Measurements from ENCODE around the gene EPOP.

DNA sequence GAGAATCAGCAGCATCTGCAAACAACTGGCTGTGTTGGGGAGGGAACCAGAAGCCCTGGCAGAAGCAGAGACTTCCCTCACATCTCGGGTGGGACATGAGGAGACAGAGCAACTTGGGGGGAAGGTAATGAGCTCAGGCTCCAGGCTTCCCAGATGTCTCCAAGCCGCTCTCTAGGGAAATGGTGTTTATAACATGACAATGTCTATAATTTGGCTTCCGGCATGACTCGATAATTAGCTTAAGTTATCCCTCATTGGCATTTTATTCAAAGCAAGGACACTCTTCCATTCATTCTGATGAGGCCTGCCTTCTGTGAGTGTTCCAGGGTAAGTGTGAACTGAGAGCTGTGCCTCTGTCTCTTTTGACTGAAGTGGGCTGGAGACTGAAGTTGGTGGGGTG is 15.6 kb upstream of the EPOP start:
- TF ChIP-seq, protein P1, sequence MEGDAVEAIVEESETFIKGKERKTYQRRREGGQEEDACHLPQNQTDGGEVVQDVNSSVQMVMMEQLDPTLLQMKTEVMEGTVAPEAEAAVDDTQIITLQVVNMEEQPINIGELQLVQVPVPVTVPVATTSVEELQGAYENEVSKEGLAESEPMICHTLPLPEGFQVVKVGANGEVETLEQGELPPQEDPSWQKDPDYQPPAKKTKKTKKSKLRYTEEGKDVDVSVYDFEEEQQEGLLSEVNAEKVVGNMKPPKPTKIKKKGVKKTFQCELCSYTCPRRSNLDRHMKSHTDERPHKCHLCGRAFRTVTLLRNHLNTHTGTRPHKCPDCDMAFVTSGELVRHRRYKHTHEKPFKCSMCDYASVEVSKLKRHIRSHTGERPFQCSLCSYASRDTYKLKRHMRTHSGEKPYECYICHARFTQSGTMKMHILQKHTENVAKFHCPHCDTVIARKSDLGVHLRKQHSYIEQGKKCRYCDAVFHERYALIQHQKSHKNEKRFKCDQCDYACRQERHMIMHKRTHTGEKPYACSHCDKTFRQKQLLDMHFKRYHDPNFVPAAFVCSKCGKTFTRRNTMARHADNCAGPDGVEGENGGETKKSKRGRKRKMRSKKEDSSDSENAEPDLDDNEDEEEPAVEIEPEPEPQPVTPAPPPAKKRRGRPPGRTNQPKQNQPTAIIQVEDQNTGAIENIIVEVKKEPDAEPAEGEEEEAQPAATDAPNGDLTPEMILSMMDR (IDR thresholded peaks at IDR 0.05): no peak
- no peak for TF ChIP-seq POLR2AphosphoS5 (IDR thresholded peaks at IDR 0.05)
